Measurements from ENCODE around the gene NTSR1.

The NTSR1 gene

GRCh38 chr20:62784497-62784896, 75.9 kb downstream of the NTSR1 start:
- no peak for DNase-seq (ENCODE audit: low spot score in 2 of 2)
- H3K4me3 Mint-ChIP-seq: no peak overlapping the region
- no peaks in the 10 kb centered on the region for H3K27me3 Mint-ChIP-seq
- H3K36me3 Mint-ChIP-seq (ENCODE audit: insufficient read depth): no peaks in the 10 kb centered on the region
- ATAC-seq (replicated peaks; ENCODE audit: extremely low read depth, poor library complexity, severe bottlenecking): no peak
- H3K9me3 Mint-ChIP-seq: no peaks in the 10 kb centered on the region
- H3K27ac Mint-ChIP-seq (ENCODE audit: low read depth): no peak overlapping the region
- H3K4me1 Mint-ChIP-seq: no peaks in the 10 kb centered on the region

GRCh38 chr20:62785393-62785792, 76.8 kb downstream of the NTSR1 start:
- H3K4me1 Mint-ChIP-seq: no peaks in the 10 kb centered on the region
- H3K4me3 Mint-ChIP-seq: no peak overlapping the region
- H3K36me3 Mint-ChIP-seq (ENCODE audit: insufficient read depth): no peaks in the 10 kb centered on the region
- no peaks in the 10 kb centered on the region for H3K9me3 Mint-ChIP-seq
- no peaks in the 10 kb centered on the region for H3K27me3 Mint-ChIP-seq
- H3K27ac Mint-ChIP-seq (ENCODE audit: low read depth): no peak overlapping the region
- DNase-seq (ENCODE audit: low spot score in 2 of 2) (no peak), ATAC-seq (replicated peaks; ENCODE audit: extremely low read depth, poor library complexity, severe bottlenecking) (no peak)

GRCh38 chr20:62786157-62786556, 77.5 kb downstream of the NTSR1 start:
- no peak overlapping the region for H3K4me3 Mint-ChIP-seq
- no peak overlapping the region for H3K27ac Mint-ChIP-seq (ENCODE audit: low read depth)
- no peaks in the 10 kb centered on the region for H3K27me3 Mint-ChIP-seq
- DNase-seq (ENCODE audit: low spot score in 2 of 2): no peak
- peaks cover under 1% of the 10 kb centered on the region for H3K4me1 Mint-ChIP-seq
- H3K9me3 Mint-ChIP-seq: no peaks in the 10 kb centered on the region
- H3K36me3 Mint-ChIP-seq (ENCODE audit: insufficient read depth): no peaks in the 10 kb centered on the region
- no peak for ATAC-seq (replicated peaks; ENCODE audit: extremely low read depth, poor library complexity, severe bottlenecking)

DNA sequence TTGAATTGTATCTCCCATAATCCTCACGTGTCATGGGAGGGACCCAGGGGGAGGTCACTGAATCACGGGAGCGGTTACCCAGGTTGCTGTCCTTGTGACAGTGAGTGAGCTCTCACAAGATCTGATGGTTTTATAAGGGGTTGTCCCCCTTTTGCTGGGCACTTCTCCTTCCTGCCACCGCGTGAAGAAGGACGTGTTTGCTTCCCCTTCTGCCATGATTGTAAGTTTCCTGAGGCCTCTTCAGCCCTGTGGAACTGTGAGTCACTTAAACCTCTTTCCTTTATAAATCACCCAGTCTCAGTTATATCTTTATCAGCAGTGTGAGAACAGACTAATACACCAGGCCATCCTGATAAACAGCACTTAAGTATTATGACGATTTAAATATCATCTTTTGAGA, 78.7 kb downstream of the NTSR1 start:
- peaks cover 7% of the 10 kb centered on the region for H3K4me1 Mint-ChIP-seq
- H3K9me3 Mint-ChIP-seq: no peaks in the 10 kb centered on the region
- H3K27me3 Mint-ChIP-seq: no peaks in the 10 kb centered on the region
- no peak for DNase-seq (ENCODE audit: low spot score in 2 of 2)
- H3K4me3 Mint-ChIP-seq: no peak overlapping the region
- no peak overlapping the region for H3K27ac Mint-ChIP-seq (ENCODE audit: low read depth)
- peaks cover 2% of the 10 kb centered on the region for H3K36me3 Mint-ChIP-seq (ENCODE audit: insufficient read depth)
- no peak for ATAC-seq (replicated peaks; ENCODE audit: extremely low read depth, poor library complexity, severe bottlenecking)

DNA sequence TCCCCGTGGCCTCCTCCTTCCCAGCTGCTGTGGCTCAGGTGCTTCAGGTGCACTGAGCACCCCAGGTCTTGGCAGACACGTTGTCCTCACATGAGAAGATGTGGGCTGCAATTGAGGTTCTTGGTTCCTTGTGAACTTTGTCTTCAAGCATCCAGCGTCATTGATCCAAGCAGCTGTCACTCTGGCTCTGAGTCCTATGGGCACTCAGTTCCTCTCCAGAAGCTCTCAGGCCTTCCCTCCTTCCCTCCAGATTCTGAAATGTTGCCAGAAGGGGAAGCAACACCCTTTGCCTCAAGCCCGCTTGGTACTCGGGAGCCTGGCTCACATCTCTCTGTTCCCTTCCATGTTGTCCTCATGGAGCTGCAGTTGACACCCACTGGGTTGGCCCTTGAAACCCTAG, 79.2 kb downstream of the NTSR1 start:
- no peaks in the 10 kb centered on the region for H3K27me3 Mint-ChIP-seq
- H3K9me3 Mint-ChIP-seq: no peaks in the 10 kb centered on the region

GRCh38 chr20:62788607-62789006, 80.0 kb downstream of the NTSR1 start:
- no peak overlapping the region for H3K4me3 Mint-ChIP-seq
- DNase-seq (ENCODE audit: low spot score in 2 of 2) (no peak), ATAC-seq (replicated peaks; ENCODE audit: extremely low read depth, poor library complexity, severe bottlenecking) (no peak)
- no peaks in the 10 kb centered on the region for H3K9me3 Mint-ChIP-seq
- H3K27me3 Mint-ChIP-seq: no peaks in the 10 kb centered on the region
- peaks cover 9% of the 10 kb centered on the region for H3K36me3 Mint-ChIP-seq (ENCODE audit: insufficient read depth)
- H3K27ac Mint-ChIP-seq (ENCODE audit: low read depth): no peak overlapping the region
- H3K4me1 Mint-ChIP-seq: peaks cover 18% of the 10 kb centered on the region

More for the DNA sequence above, 79.2 kb downstream of the NTSR1 start:
- H3K4me3 Mint-ChIP-seq: no peak overlapping the region
- no peak for DNase-seq (ENCODE audit: low spot score in 2 of 2)
- H3K4me1 Mint-ChIP-seq: peaks cover 10% of the 10 kb centered on the region
- no peak for ATAC-seq (replicated peaks; ENCODE audit: extremely low read depth, poor library complexity, severe bottlenecking)
- H3K27ac Mint-ChIP-seq (ENCODE audit: low read depth): no peak overlapping the region
- H3K36me3 Mint-ChIP-seq (ENCODE audit: insufficient read depth): peaks cover 5% of the 10 kb centered on the region

- Mint-ChIP-seq H3K4me3 (no peak overlapping the region), H3K9me3 (no peaks in the 10 kb centered on the region), H3K36me3 (ENCODE audit: insufficient read depth) (peaks cover 23% of the 10 kb centered on the region), H3K27me3 (no peaks in the 10 kb centered on the region), H3K27ac (ENCODE audit: low read depth) (no peak overlapping the region), H3K4me1 (peaks cover 19% of the 10 kb centered on the region)
- no peak for DNase-seq (ENCODE audit: low spot score in 2 of 2)
- no peak for ATAC-seq (replicated peaks; ENCODE audit: extremely low read depth, poor library complexity, severe bottlenecking)
Observed at GRCh38 chr20:62790075-62790474, 81.4 kb downstream of the NTSR1 start.

GRCh38 chr20:62791301-62792181, 82.9 kb downstream of the NTSR1 start:
- H3K27me3 Mint-ChIP-seq: no peaks in the 10 kb centered on the region
- H3K27ac Mint-ChIP-seq (ENCODE audit: low read depth): peak overlapping the region; percentile 84
- H3K9me3 Mint-ChIP-seq: no peaks in the 10 kb centered on the region
- peak overlapping the region; percentile 52 for H3K4me3 Mint-ChIP-seq
- DNase-seq (ENCODE audit: low spot score in 2 of 2): peak; percentile 39 to 44
- ATAC-seq (replicated peaks; ENCODE audit: extremely low read depth, poor library complexity, severe bottlenecking): no peak
- peaks cover 25% of the 10 kb centered on the region for H3K4me1 Mint-ChIP-seq
- H3K36me3 Mint-ChIP-seq (ENCODE audit: insufficient read depth): peaks cover 28% of the 10 kb centered on the region

DNA sequence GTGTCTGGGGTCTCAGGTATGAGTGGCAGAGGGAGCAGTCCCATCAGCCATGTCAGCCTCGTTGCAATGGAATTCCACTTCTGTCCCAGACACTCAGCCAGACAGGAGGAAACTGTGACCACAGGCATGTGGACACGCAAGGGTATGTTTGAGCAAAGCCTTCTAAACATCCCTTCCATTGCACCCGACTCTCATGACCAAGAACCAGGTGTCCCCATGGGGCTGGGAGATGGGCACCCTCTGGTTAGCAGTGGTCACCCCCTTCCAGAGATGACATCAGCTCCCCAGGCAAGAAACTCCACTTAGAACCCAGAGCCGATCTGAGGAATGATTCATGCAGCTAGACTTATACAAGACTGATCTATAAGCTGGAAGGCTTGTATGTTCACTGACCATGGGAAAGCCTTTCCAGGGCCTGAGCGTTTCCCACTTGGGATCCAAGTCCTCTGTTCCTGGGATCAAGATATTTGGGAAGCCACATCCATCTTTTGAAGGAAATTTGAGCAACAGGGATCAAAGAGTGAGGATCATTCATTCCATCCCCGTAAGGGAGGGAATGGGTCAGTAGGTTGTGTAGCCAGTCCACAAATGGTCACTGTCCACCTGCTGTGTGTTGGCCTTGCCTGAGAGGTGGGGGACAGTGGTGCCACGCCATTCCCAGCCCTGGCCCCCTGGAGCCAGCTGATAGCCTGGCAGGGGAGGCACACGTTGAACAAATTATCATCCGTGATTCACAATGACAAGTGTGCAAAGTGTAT, 83.7 kb downstream of the NTSR1 start:
- H3K9me3 Mint-ChIP-seq: no peaks in the 10 kb centered on the region
- ATAC-seq (replicated peaks; ENCODE audit: extremely low read depth, poor library complexity, severe bottlenecking) (no peak), DNase-seq (ENCODE audit: low spot score in 2 of 2) (no peak)
- H3K4me1 Mint-ChIP-seq: peaks cover 29% of the 10 kb centered on the region
- peak overlapping the region; percentile 84 for H3K4me3 Mint-ChIP-seq
- no peaks in the 10 kb centered on the region for H3K27me3 Mint-ChIP-seq
- peak overlapping the region; percentile 95 for H3K27ac Mint-ChIP-seq (ENCODE audit: low read depth)
- peaks cover 32% of the 10 kb centered on the region for H3K36me3 Mint-ChIP-seq (ENCODE audit: insufficient read depth)

DNA sequence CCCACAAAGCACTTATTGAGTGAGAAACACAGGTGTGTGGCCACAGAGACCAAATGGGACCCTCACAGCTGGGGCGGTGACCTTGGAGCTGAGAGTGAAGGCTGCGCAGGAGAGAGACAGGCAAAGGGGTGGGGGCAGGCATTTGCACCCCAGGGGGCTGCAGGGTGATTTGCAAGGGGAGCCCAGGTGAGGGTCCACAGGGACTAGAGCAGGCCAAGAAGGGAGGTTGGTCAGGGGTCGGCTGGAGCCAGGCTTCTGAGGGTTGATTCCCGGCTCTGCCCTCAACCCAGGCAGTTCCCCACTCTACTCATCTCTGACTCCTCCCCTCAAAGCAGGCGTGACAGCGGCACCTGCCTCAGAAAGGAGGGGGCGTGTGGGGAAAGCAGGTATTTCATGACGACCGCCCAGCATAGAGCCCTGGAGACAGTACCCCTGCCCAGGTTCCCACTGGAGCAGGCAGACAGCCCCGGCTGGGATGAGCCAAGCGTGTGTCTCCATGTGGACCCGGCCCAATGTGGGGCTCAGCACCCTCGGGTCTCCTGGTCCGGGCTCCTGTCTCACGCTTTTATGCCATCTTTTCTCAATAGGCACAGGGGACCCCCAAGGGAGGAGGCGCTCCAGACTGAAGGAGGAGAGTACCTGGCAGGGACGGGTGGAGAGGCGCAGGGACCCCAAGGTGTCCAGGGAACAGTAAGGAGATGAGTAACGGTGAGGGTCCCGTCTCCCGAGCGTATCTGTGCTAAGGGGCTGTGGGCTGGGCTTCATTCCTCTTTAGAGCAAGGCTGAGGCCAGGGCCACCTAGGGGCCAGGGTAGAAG, 84.5 kb downstream of the NTSR1 start:
- Mint-ChIP-seq H3K27ac (ENCODE audit: low read depth) (peak overlapping the region; percentile 95), H3K27me3 (no peaks in the 10 kb centered on the region), H3K36me3 (ENCODE audit: insufficient read depth) (peaks cover 33% of the 10 kb centered on the region), H3K4me1 (peaks cover 35% of the 10 kb centered on the region), H3K4me3 (peak overlapping the region; percentile 84), H3K9me3 (no peaks in the 10 kb centered on the region)
- DNase-seq (ENCODE audit: low spot score in 2 of 2) (no peak), ATAC-seq (replicated peaks; ENCODE audit: extremely low read depth, poor library complexity, severe bottlenecking) (no peak)

DNA sequence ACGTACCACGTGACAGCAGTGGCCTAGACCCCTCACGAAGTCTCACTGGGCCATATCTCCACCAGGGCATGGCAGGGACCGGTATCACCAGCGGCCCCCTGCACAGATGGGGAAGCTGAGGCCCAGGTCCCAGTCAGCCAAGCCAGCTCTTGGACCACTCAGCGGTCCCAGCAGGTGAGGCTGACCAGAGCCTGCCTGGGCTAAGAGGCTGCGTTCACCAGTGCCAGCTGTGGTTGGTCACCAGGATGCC, 85.0 kb downstream of the NTSR1 start:
- Mint-ChIP-seq H3K27ac (ENCODE audit: low read depth) (peak overlapping the region; percentile 95), H3K27me3 (no peaks in the 10 kb centered on the region), H3K4me3 (peak overlapping the region; percentile 84), H3K9me3 (no peaks in the 10 kb centered on the region), H3K4me1 (peaks cover 40% of the 10 kb centered on the region), H3K36me3 (ENCODE audit: insufficient read depth) (peaks cover 37% of the 10 kb centered on the region)
- DNase-seq (ENCODE audit: low spot score in 2 of 2): no peak
- no peak for ATAC-seq (replicated peaks; ENCODE audit: extremely low read depth, poor library complexity, severe bottlenecking)

DNA sequence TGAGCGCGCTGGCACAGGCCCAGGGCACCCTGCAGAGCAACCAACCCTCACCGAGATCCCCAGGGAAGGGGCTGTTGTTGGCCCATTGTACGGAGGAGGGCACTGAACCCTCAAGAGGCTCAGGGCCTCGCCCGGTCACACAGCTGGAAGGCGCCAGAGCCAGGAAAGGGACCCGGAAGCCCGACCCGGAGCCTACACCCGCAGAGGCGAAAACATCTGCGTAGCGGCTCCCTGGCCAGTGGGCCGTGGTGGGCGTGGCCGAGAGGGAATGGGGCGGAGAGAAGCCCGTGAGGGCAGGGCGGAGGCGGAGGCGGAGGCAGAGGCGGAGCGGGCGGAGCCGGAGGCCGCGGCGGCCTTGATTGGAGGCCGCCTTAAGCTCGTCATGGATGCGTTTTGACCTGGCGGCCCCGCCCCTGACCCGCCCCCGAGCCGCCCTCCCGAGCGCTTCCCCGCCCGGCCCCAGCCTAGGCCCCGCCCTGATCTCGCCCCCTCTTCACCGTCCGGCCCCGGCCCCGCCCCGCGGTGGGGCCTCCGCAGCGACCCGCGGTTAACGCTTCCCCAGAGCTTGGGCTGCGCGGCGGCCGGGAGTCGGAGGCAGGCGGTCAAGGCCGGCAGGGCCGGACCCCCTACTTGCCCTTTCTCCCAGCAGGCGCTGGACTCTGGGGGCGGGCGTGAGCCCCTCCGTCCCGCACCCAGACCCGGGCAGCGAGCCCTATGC, 85.5 kb downstream of the NTSR1 start:
- Mint-ChIP-seq H3K4me1 (peaks cover 41% of the 10 kb centered on the region), H3K4me3 (peak overlapping the region; percentile 84), H3K27ac (ENCODE audit: low read depth) (peak overlapping the region; percentile 95), H3K27me3 (no peaks in the 10 kb centered on the region), H3K36me3 (ENCODE audit: insufficient read depth) (peaks cover 37% of the 10 kb centered on the region), H3K9me3 (no peaks in the 10 kb centered on the region)
- ATAC-seq (replicated peaks; ENCODE audit: extremely low read depth, poor library complexity, severe bottlenecking) (peak; percentile 68), DNase-seq (ENCODE audit: low spot score in 2 of 2) (peak; percentile 93 to 95)

All from central memory CD8-positive, alpha-beta T cell (primary cell).